ENCODE measurements around the gene FLRT2.

FLRT2 gene

DNA sequence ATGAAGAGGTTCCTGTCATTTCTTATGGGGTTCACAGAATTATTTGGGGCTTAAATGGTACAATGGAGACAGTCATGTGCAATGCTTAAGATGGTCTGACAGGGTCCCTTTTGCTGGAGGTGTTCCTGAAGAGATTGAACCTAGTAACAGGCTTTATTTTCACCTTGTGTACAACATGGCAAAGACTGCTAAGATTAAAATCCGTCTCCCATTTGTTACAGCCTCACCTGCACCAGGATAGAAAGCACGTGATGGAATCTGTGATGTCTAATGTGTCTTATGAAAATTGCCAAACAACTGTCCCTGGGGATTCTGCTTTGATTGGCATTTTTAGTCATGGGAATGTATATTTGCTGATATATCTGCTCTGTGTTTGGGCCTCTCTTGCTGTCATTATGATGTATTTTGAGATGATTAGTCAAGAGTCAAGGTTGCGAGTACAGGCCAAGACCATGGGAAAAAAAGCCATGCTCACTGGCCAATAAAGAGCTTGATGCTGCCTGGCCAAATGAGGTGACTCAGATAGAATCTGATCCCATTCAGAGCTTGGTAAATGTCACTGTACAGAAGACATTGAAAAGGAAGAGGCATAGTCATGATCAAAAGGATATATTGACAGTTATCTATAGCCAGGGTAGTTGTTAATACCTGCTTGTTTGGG is 96.1 kb downstream of the FLRT2 start:
- H3K9ac ChIP-seq (ENCODE audit: low read length): no peak overlapping the region
- TF ChIP-seq, protein P1, sequence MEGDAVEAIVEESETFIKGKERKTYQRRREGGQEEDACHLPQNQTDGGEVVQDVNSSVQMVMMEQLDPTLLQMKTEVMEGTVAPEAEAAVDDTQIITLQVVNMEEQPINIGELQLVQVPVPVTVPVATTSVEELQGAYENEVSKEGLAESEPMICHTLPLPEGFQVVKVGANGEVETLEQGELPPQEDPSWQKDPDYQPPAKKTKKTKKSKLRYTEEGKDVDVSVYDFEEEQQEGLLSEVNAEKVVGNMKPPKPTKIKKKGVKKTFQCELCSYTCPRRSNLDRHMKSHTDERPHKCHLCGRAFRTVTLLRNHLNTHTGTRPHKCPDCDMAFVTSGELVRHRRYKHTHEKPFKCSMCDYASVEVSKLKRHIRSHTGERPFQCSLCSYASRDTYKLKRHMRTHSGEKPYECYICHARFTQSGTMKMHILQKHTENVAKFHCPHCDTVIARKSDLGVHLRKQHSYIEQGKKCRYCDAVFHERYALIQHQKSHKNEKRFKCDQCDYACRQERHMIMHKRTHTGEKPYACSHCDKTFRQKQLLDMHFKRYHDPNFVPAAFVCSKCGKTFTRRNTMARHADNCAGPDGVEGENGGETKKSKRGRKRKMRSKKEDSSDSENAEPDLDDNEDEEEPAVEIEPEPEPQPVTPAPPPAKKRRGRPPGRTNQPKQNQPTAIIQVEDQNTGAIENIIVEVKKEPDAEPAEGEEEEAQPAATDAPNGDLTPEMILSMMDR (IDR thresholded peaks at IDR 0.05; ENCODE audit: low read length): no peak
- TF ChIP-seq EZH2 (IDR thresholded peaks at IDR 0.05; ENCODE audit: borderline replicate concordance, low read length): no peak
- no peaks in the 10 kb centered on the region for H3K9me3 ChIP-seq (ENCODE audit: low read length)
- no peak overlapping the region for H3K4me3 ChIP-seq (ENCODE audit: low read depth, low read length, poor library complexity, severe bottlenecking)
- no peak overlapping the region for H3K27ac ChIP-seq (ENCODE audit: low read depth, low read length, poor library complexity, severe bottlenecking)
- no peaks in the 10 kb centered on the region for H4K20me1 ChIP-seq (ENCODE audit: insufficient read depth, low read length)
- no peak overlapping the region for H2AFZ ChIP-seq (ENCODE audit: low read length)
- no peaks in the 10 kb centered on the region for H3K27me3 ChIP-seq (ENCODE audit: insufficient read depth, low read length)
- no peaks in the 10 kb centered on the region for H3K9me2 ChIP-seq (ENCODE audit: low read depth, low read length)
- no peak overlapping the region for H3K4me2 ChIP-seq (ENCODE audit: low read length)
- no peaks in the 10 kb centered on the region for H3K4me1 ChIP-seq (ENCODE audit: insufficient read depth, low read length, severe bottlenecking)
- no peaks in the 10 kb centered on the region for H3F3A ChIP-seq (ENCODE audit: insufficient read depth, low read length)
- H3K79me2 ChIP-seq (ENCODE audit: insufficient read depth, low read length): no peaks in the 10 kb centered on the region
- no peaks in the 10 kb centered on the region for H3K36me3 ChIP-seq (ENCODE audit: insufficient read depth, low read length)

DNA sequence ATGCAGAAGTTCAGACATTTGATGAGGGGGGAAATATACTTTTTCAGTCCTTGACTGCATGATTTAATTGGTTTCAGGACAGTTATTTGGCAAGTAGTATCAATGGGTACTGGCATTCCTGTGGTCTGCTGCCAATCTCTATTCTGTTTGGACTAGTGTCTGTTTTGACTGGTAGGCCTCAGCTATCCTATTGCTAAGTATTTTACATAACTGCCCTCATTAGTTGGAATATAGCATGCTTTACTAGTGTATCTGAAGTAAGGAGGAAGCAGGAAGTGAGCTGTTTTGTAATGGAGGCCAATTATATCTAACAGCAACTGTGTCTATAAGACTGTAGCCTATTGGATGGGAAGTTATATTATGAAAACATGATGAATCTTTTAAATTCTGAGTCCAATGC is 104.3 kb downstream of the FLRT2 start:
- TF ChIP-seq, protein P1 (IDR thresholded peaks at IDR 0.05; ENCODE audit: low read length): no peak
- no peak for TF ChIP-seq EZH2 (IDR thresholded peaks at IDR 0.05; ENCODE audit: borderline replicate concordance, low read length)
- H3K9me3 ChIP-seq (ENCODE audit: low read length): no peaks in the 10 kb centered on the region
- H3F3A ChIP-seq (ENCODE audit: insufficient read depth, low read length): no peaks in the 10 kb centered on the region
- H3K4me2 ChIP-seq (ENCODE audit: low read length): no peak overlapping the region
- H3K36me3 ChIP-seq (ENCODE audit: insufficient read depth, low read length): no peaks in the 10 kb centered on the region
- H3K4me1 ChIP-seq (ENCODE audit: insufficient read depth, low read length, severe bottlenecking): no peaks in the 10 kb centered on the region
- H4K20me1 ChIP-seq (ENCODE audit: insufficient read depth, low read length): no peaks in the 10 kb centered on the region
- no peak overlapping the region for H3K4me3 ChIP-seq (ENCODE audit: low read depth, low read length, poor library complexity, severe bottlenecking)
- H2AFZ ChIP-seq (ENCODE audit: low read length): no peak overlapping the region
- H3K9ac ChIP-seq (ENCODE audit: low read length): no peak overlapping the region
- H3K9me2 ChIP-seq (ENCODE audit: low read depth, low read length): no peaks in the 10 kb centered on the region
- H3K27me3 ChIP-seq (ENCODE audit: insufficient read depth, low read length): no peaks in the 10 kb centered on the region
- no peaks in the 10 kb centered on the region for H3K79me2 ChIP-seq (ENCODE audit: insufficient read depth, low read length)
- no peak overlapping the region for H3K27ac ChIP-seq (ENCODE audit: low read depth, low read length, poor library complexity, severe bottlenecking)

DNA sequence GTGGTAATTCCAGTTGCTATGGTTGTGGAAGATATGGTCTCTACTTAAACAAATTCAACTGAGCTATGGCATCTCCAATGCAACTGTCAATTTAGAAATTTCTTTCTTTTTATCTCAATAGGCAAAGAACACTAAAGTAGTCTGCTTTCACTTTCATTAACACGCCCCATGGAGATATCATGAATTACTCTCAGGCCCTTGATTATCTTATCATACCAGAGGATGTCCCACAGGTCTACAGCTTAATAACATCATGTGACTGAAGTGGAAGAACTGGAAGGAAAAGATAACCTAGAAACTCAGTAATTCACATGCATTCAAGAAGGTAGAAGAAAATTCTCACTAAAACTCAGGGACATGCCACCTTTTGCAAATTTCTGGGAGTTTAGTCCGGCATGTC is 114.3 kb downstream of the FLRT2 start:
- Histone ChIP-seq H3K9me3 (ENCODE audit: low read length) (no peaks in the 10 kb centered on the region), H3K27ac (ENCODE audit: low read depth, low read length, poor library complexity, severe bottlenecking) (no peak overlapping the region), H3K9me2 (ENCODE audit: low read depth, low read length) (no peaks in the 10 kb centered on the region), H3K4me2 (ENCODE audit: low read length) (no peak overlapping the region), H3K4me1 (ENCODE audit: insufficient read depth, low read length, severe bottlenecking) (no peaks in the 10 kb centered on the region), H3K79me2 (ENCODE audit: insufficient read depth, low read length) (no peaks in the 10 kb centered on the region), H2AFZ (ENCODE audit: low read length) (no peak overlapping the region), H3K27me3 (ENCODE audit: insufficient read depth, low read length) (no peaks in the 10 kb centered on the region), H3K9ac (ENCODE audit: low read length) (no peak overlapping the region), H3K36me3 (ENCODE audit: insufficient read depth, low read length) (no peaks in the 10 kb centered on the region), H3K4me3 (ENCODE audit: low read depth, low read length, poor library complexity, severe bottlenecking) (no peak overlapping the region), H4K20me1 (ENCODE audit: insufficient read depth, low read length) (no peaks in the 10 kb centered on the region), H3F3A (ENCODE audit: insufficient read depth, low read length) (no peaks in the 10 kb centered on the region)
- TF ChIP-seq, protein P1 (IDR thresholded peaks at IDR 0.05; ENCODE audit: low read length): no peak
- no peak for TF ChIP-seq EZH2 (IDR thresholded peaks at IDR 0.05; ENCODE audit: borderline replicate concordance, low read length)
